ENCODE measurements around the gene ANGPTL5.

DNA sequence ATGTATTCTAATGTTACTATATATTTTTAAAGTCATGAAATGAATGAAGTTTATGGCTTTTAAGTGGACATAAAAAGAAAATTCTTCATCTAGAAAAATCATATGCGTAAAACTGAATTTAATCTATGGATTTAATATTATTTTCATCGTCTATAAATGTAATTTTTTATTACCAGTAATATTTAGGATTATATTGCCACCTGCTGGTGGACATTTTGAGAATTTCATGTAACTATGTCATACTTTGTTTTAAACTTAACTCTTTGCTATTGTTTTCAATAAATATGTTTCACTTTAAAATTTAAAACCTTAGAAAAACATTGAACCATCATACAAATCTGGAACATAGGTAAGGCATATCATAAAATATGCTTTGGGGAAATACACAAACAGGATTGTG lies 68.1 kb downstream of the ANGPTL5 start:
- TF ChIP-seq POLR2A (IDR thresholded peaks at IDR 0.05): no peak
- TF ChIP-seq, protein P1, sequence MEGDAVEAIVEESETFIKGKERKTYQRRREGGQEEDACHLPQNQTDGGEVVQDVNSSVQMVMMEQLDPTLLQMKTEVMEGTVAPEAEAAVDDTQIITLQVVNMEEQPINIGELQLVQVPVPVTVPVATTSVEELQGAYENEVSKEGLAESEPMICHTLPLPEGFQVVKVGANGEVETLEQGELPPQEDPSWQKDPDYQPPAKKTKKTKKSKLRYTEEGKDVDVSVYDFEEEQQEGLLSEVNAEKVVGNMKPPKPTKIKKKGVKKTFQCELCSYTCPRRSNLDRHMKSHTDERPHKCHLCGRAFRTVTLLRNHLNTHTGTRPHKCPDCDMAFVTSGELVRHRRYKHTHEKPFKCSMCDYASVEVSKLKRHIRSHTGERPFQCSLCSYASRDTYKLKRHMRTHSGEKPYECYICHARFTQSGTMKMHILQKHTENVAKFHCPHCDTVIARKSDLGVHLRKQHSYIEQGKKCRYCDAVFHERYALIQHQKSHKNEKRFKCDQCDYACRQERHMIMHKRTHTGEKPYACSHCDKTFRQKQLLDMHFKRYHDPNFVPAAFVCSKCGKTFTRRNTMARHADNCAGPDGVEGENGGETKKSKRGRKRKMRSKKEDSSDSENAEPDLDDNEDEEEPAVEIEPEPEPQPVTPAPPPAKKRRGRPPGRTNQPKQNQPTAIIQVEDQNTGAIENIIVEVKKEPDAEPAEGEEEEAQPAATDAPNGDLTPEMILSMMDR (IDR thresholded peaks at IDR 0.05): peak; percentile 24 to 65 (median 34)

Measured in uterus (tissue), 2 donors.